HS-27A (cell line): ENCODE measurements around the gene AMZ2.
"Not testable (repeated sequence)": the region's sequence is repeated elsewhere in the genome, so short reads cannot be mapped to it uniquely, and the experiment has no call there.

Source experiments
- DNase-seq: peaks from one replicate; pipeline ENCODE4 v3.0.0-alpha.2; 2012; ENCODE audit warnings: low read depth, missing footprints

The AMZ2 gene

GRCh38 chr17:68249354-68249765 is 1.5 kb downstream of the AMZ2 start:
- DNase-seq: no peak

GRCh38 chr17:68253426-68253825 is 5.6 kb downstream of the AMZ2 start:
- DNase-seq: not testable (repeated sequence)

- DNase-seq: no peak
These were observed 7.3 kb downstream of the AMZ2 start for GRCh38 chr17:68255151-68255550.

- no peak for DNase-seq
These were observed 8.1 kb downstream of the AMZ2 start for GRCh38 chr17:68255731-68256538.

- DNase-seq: not testable (repeated sequence)
These were observed 8.9 kb downstream of the AMZ2 start for GRCh38 chr17:68256701-68257100.

GRCh38 chr17:68257934-68258333 is 10.1 kb downstream of the AMZ2 start:
- DNase-seq: no peak

GRCh38 chr17:68258890-68259647 is 11.2 kb downstream of the AMZ2 start:
- not testable (repeated sequence) for DNase-seq

GRCh38 chr17:68259648-68259951 is 11.8 kb downstream of the AMZ2 start:
- not testable (repeated sequence) for DNase-seq

- DNase-seq: no peak
These were observed 12.4 kb downstream of the AMZ2 start for GRCh38 chr17:68260051-68260762.

- DNase-seq: not testable (repeated sequence)
These were observed 14.6 kb downstream of the AMZ2 start for GRCh38 chr17:68262467-68262866.

GRCh38 chr17:68263101-68263681 is 15.3 kb downstream of the AMZ2 start:
- not testable (repeated sequence) for DNase-seq

GRCh38 chr17:68265833-68266232 is 18.0 kb downstream of the AMZ2 start:
- not testable (repeated sequence) for DNase-seq

- DNase-seq: no peak
These were observed 25.9 kb downstream of the AMZ2 start for GRCh38 chr17:68273722-68274121.

- not testable (repeated sequence) for DNase-seq
These were observed 28.5 kb downstream of the AMZ2 start for GRCh38 chr17:68276339-68276738.

- no peak for DNase-seq
These were observed 30.0 kb downstream of the AMZ2 start for GRCh38 chr17:68277807-68278206.

- DNase-seq: not testable (repeated sequence)
These were observed 34.1 kb downstream of the AMZ2 start for GRCh38 chr17:68281965-68282364.

- no peak for DNase-seq
These were observed 40.5 kb downstream of the AMZ2 start for GRCh38 chr17:68288375-68288774.

- DNase-seq: no peak
These were observed 41.0 kb downstream of the AMZ2 start for GRCh38 chr17:68288804-68289203.

GRCh38 chr17:68289473-68289872 is 41.6 kb downstream of the AMZ2 start:
- DNase-seq: no peak

- no peak for DNase-seq
These were observed 42.1 kb downstream of the AMZ2 start for GRCh38 chr17:68289936-68290267.

GRCh38 chr17:68290268-68290954 is 42.6 kb downstream of the AMZ2 start:
- no peak for DNase-seq
